AG04449 (cell line): ENCODE data around the gene OSCP1.

Source experiments
- CTCF ChIA-PET: fragments of 350-600 bp; formaldehyde crosslinking; extraction: SDS; loops from one replicate; lab custom pipeline; 2021; ENCODE audit warnings: antibody characterized with exemption; lab: Yijun Ruan, JAX
- POLR2A ChIA-PET: fragments of 400-600, 350-600 bp; formaldehyde crosslinking; extraction: SDS; loops from one replicate; lab custom pipeline; 2020; ENCODE audit warnings: antibody characterized with exemption, inconsistent platforms; lab: Yijun Ruan, JAX
- DNase-seq: peaks from one replicate; pipeline ENCODE4 v3.0.0-alpha.2; 2010; ENCODE audit warnings: low read depth, low spot score
- H3K4me3 ChIP-seq: 2 replicates; pipeline ENCODE4 v1.5.1; 2011; ENCODE audit warnings: low read depth, mild to moderate bottlenecking, control low read depth, low read length
- CTCF ChIP-seq: IDR thresholded peaks from one replicate; pipeline ENCODE4 v1.5.1; 2011; ENCODE audit warnings: mild to moderate bottlenecking, moderate library complexity, low read length, control low read depth, inconsistent platforms; ENCODE audit not compliant: insufficient read depth; ENCODE audit errors: missing control alignments

The OSCP1 gene

GRCh38 chr1:36380143-36380619, 70.1 kb downstream of the OSCP1 start:
- CTCF ChIA-PET, result no interaction called here
- POLR2A ChIA-PET, result no interaction called here
- no peak overlapping the region for H3K4me3 ChIP-seq
- no peak for TF ChIP-seq CTCF
- DNase-seq, result no peak

GRCh38 chr1:36377791-36378492, 72.3 kb downstream of the OSCP1 start:
- ChIA-PET CTCF (interaction anchor here (1.2 kb wide), 1 partner anchor 9 kb away, joined by 3 read pairs; no protein-coding TSS in a partner anchor), POLR2A (no interaction called here)

GRCh38 chr1:36372617-36373016, 77.6 kb downstream of the OSCP1 start:
- DNase-seq, result no peak
- CTCF ChIA-PET, result interaction anchor here (1.1 kb wide), 1 partner anchor 49 kb away, joined by 4 read pairs; the partner anchor contains the start of gene EVA1B
- POLR2A ChIA-PET, result no interaction called here
- TF ChIP-seq CTCF, result no peak
- H3K4me3 ChIP-seq, result no peak overlapping the region

More at GRCh38 chr1:36377791-36378492, 72.3 kb downstream of the OSCP1 start:
- H3K4me3 ChIP-seq, result no peak overlapping the region
- no peak for DNase-seq
- no peak for TF ChIP-seq CTCF

- peak; percentile 92 for TF ChIP-seq CTCF
- no peak overlapping the region for H3K4me3 ChIP-seq
- ChIA-PET CTCF (interaction anchor here (0.6 to 6.0 kb wide), 24 partner anchors 23 to 272 kb away, joined by 3 to 27 read pairs (median 4); partner anchors contain the start of genes EVA1B, LSM10, THRAP3 and TRAPPC3), POLR2A (interaction anchor here (0.6 to 1.2 kb wide), 3 partner anchors 9 to 27 kb away, joined by 3 read pairs; no protein-coding TSS in a partner anchor)
- no peak for DNase-seq
Measured at GRCh38 chr1:36369061-36369861, 81.0 kb downstream of the OSCP1 start.
